RKO (cell line): ENCODE results near the gene CAMKK2.
A peak's percentile ranks its signal among the peaks of the same experiment; 100 is the strongest.
"Not testable (repeated sequence)": the region's sequence is repeated elsewhere in the genome, so short reads cannot be mapped to it uniquely, and the experiment has no call there.

Experiments used
- DNase-seq: peaks from one replicate; pipeline ENCODE4 v3.0.0-alpha.2; 2016; ENCODE audit warnings: low spot score

The CAMKK2 gene

GRCh38 chr12:121296618-121297434 lies at the start of gene CAMKK2:
CAMKK2 (minus strand) TSS chr12:121296709; CDS start chr12:121274526, 22,183 bp downstream.
- DNase-seq, result peak; percentile 82

DNA sequence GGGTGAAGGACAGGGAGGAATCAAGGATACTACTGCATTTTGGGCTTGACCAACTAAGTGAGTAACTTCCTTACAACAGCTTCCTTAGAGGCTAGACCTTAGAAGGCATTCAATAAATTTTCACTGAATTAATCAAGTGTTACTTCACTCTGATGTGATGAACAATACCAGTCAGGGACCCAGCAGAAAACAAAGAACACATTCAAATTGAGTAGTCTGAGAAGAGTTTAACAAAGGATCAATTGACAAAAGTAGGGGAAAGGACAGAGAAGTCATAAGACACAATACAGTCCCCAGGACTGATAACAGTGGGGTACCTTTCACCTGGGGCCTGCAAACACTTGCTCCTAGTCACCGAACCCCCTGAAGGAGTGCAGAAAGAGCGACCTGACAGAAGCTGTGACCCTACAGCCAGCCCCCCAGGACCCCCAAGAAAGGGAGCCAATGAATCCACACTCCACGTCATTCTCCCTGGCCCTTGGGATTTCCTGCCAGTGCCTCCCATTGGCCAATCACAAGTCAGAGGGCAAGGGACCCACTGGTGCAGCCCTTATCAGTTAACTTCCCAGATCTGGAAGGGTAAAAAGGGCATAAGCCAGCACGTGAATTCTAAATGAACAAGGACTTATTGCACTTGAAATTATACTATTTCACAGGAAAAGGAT lies 48.8 kb upstream of the CAMKK2 start:
- no peak for DNase-seq

GRCh38 chr12:121344506-121344905 lies 48.0 kb upstream of the CAMKK2 start:
- DNase-seq, result no peak

DNA sequence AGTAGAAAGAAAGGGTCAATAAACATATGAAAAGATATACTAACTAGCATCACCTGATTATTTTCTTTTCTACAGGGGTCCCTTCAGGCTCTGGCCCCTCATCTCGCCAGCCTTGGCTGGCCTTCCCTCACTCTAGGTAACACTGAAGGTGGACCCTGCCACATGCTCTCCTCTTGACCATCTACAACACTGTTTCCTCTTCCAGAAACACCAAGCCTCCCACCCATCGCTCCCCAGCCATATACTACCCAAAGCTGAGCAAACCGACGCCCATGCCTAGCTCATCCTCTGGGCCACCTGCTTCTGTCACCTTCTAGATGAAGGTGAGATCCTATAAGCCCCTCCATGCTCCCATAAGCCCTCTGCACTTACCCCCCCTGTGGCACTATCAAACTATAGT lies 40.9 kb upstream of the CAMKK2 start:
- no peak for DNase-seq

DNA sequence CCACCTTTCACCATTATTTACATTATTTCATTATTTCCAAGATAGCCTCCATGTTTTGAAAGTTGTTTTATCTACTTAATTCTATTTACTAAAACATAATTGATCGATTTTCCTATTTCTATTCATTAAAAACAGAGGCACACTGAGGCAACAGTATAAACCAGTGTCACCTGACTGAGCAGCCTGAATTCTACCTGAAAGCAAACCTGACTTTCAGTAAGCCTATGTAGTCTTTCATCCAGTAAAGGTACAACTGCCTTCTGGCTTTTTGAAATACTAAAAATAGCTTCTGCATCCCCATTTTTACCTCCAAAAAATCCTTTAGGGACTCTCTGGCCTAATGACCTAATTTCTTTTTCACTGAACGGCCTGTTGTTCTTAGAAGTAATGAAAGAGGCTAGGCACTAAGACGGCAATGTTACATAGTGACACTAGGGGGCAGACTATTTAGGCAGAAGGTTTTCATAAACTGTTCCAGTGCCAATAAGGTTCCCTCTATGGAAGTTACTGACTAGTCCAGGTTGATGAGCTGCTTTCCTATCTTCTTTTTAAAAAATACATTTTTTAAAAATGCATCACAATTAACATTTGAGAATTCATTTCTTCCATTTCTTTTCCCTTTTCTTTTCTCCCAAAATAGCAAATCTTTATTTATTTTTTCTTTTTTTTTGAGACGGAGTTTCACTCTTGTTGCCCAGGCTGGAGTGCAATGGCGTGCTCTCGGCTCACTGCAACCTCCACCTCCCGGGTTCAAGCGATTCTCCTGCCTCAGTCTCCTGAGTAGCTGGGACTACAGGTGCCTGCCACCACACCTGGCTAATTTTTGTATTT lies 38.2 kb upstream of the CAMKK2 start:
- DNase-seq, result peak; percentile 86

- no peak for DNase-seq
Observed at GRCh38 chr12:121333747-121334146, 37.2 kb upstream of the CAMKK2 start.

- DNase-seq, result no peak
Observed at GRCh38 chr12:121331248-121331647, 34.7 kb upstream of the CAMKK2 start.

- DNase-seq, result no peak
Observed at GRCh38 chr12:121330692-121331091, 34.2 kb upstream of the CAMKK2 start.

GRCh38 chr12:121330195-121330594 lies 33.7 kb upstream of the CAMKK2 start:
- no peak for DNase-seq

GRCh38 chr12:121328620-121329019 lies 32.1 kb upstream of the CAMKK2 start:
- no peak for DNase-seq

DNA sequence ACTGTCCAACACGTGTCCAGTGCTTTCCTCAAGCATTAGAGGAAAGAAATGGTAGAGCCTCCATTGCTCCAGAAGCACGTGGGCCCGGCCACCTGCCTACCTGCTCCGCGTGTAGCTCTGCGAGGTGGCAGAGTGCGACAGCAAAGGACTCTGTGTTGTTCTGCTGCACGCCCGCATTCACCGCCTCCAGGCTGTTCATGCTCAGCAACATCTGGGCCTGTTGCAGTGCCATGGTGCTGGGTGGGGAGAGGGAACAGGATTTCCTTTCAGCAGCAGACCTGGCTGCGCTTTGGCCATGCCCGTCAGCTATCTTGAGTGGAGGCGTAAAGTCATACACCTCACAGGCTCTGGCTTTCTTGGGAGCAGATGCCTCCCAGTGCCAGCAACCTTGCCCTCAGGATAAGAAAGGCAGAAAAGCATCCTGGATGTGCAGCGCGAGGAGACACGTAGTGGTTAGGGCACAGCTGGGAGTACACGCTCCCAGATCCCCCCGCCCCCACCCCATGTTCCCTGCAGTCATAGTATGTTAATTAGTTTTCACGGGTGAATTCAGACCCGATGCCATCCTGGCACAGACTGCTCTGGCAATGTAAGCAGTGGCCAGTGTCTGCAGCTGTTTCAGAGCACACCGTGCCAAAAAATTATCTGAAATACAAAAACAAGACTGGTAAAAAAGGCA lies 30.6 kb upstream of the CAMKK2 start:
- DNase-seq, result no peak

DNA sequence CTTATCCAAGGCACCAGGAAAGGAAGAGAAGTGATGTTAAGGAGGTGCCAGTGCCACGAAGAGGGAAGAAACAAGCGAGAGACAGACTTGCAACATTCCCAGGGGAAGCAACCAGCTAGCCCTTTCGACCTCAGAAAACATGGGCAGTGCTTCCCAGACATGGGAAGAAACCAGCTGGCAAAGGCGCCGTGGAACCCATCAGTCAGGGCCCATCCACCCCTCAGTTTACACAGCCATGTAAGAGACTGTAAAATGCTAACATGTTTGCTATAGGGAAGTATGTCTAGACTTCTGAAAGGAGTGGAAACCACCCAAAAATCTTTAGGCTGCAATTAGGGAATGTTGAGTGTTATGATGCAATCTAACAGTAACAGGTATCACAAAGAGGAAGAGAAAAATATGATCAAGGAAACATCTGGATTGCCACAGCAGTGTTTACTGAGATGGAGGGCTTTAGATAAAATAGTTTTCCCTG lies 29.4 kb upstream of the CAMKK2 start:
- no peak for DNase-seq

DNA sequence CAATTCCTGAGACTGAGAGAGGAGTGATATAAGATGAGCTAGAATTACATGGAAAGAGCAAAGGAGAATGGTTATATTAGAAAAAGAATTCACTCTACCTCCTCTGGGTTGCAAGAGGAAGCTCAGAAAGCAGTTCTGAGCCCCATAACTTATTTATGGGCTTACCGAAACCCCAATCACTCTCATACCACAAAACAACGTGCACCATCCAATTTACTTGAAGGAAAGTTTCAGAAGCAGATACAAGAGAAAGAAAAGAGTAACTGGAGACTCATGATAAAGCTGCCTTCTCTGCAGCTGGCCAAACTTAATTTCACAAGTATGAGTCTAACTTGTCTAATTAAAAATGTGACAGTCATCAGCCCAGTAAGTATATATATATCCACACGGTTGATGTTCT lies 27.4 kb upstream of the CAMKK2 start:
- DNase-seq, result no peak

DNA sequence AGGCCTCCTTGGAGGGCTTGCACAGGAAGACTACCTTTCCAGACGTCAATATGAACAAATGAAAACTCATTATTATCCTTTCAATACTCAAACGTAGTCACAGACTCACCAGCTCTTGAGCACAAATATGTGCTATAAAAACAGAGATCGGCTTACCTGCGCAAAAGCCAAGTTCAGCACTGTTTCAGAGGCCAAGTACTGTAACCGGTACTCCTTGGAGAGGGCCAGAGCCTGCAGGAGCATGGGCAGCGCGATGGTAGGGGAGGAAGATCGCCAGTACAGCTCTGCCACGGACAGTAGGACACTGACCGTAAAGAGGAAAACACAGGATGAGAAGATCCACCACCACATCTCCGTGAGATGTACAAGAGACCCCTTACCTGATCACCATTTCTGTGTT lies 21.6 kb upstream of the CAMKK2 start:
- no peak for DNase-seq

DNA sequence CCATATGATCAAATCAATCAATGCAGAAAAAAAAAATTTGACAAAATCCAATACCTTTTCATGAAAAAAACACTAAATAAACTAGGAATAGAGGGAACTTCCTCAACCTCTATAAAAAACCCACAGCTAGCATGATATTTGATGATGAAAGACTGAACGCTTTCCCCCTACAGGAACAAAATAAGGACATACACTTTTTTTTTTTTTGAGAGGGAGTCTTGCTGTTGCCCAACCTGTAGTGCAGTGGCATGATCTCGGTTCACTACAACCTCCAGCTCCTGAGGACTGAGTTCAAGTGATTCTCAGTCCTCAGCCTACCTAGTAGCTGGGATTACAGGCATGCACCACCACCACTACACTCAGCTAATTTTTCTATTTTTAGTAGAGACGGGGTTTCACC lies 17.9 kb upstream of the CAMKK2 start:
- DNase-seq, result no peak

DNA sequence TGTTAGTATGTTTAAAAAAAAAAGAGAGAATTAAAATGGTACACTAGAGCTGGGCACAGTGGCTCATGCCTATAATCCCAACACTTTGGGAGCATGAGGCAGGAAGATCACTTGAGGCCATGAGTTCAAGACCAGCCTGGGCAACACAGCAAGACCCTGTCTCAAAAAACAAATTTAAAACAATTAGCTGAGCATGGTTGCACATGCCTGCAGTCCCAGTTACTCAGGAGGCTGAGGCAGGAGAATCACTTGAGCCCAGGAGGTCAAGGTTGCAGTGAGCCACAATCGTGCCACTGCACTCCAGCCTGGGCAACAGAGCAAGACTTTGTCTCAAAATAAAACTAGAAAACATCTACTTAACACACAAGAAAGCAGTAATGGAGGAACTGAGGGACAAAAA lies 13.7 kb upstream of the CAMKK2 start:
- DNase-seq, result not testable (repeated sequence)

DNA sequence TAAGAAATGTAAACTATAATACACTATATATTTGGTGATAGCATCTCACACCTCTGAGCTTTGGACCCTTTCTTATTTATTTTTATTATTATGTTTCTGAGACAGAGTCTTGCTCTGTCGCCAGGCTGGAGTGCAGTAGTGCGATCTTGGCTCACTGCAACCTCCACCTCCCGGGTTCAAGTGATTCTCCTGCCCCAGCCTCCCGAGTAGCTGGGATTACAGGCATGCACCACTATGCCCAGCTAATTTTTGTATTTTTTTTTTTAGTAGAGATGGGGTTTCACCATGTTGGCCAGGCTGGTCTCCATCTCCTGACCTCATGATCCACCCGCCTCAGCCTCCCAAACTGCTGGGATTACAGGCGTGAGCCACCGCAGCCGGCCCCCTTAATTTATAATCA lies 10.9 kb upstream of the CAMKK2 start:
- DNase-seq, result not testable (repeated sequence)

GRCh38 chr12:121304306-121304705 lies 7.8 kb upstream of the CAMKK2 start:
- DNase-seq, result no peak

DNA sequence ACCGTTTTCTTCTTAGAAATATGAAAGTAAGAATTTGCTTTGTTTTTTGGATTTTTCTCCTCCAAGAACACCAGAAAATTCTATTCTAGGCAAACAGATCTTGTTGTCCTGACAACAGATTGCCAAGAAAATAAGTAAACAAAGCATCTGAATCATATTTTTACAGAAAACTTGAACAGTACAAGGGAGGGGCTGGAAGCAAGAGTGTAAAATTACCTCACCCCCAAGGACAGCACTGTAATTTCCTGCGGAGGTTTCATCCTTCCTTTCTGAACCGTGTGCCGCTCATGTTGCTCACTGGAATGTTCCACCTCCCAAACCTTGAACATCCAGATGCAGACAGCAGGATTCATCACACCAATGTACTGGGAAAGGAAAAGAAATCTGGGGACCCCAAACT lies 5.4 kb upstream of the CAMKK2 start:
- DNase-seq, result no peak

GRCh38 chr12:121300083-121300819 lies 3.7 kb upstream of the CAMKK2 start:
- no peak for DNase-seq

DNA sequence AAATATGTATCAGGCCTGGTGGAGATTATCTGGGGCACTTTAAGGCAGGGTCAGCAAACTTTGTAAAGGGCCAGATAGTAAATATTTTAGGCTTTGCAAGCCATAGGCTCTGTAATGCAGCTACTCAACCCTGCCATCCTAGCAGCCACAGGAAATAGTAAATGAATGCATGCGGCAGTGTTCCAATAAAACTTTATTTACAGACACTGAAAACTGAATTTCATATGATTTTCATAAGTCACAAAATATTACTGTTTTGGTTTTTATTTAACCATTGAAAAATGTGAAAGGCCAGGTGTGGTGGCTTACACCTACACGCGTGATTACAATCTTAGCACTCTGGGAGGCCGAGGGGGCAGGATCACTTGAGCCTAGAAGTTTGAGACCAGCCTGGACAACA lies 3.2 kb upstream of the CAMKK2 start:
- no peak for DNase-seq
